ENCODE data around the gene CES1. TPM values are rescaled to one million over a fixed set of nuclear protein-coding genes. Genes with fewer than 3 reads are reported as not detected.
"Not testable (repeated sequence)": the region's sequence is repeated elsewhere in the genome, so short reads cannot be mapped to it uniquely, and the experiment has no call there.

Gene CES1
- polyA plus RNA-seq, 3 donors: 2.8 to 3.1 (median 2.8) TPM

GRCh38 chr16:55834049-55834448 is 1.2 kb upstream of the CES1 start:
- no peak for DNase-seq

- no peak for DNase-seq
These were observed 497 bp downstream of the CES1 start for GRCh38 chr16:55832425-55832772.

GRCh38 chr16:55830658-55831294 is 2.1 kb downstream of the CES1 start:
- no peak for DNase-seq

- DNase-seq: not testable (repeated sequence)
These were observed 3.7 kb downstream of the CES1 start for GRCh38 chr16:55829232-55829631.

- DNase-seq: no peak
These were observed 4.2 kb downstream of the CES1 start for GRCh38 chr16:55828680-55829079.

GRCh38 chr16:55825115-55825728 is 7.7 kb downstream of the CES1 start:
- no peak for DNase-seq

- no peak for DNase-seq
These were observed 8.4 kb downstream of the CES1 start for GRCh38 chr16:55824473-55825000.

GRCh38 chr16:55822280-55822810 is 10.6 kb downstream of the CES1 start:
- DNase-seq: no peak

- DNase-seq: no peak
These were observed 11.7 kb downstream of the CES1 start for GRCh38 chr16:55821210-55821609.

- DNase-seq: no peak
These were observed 12.3 kb downstream of the CES1 start for GRCh38 chr16:55820615-55821014.

GRCh38 chr16:55817236-55817912 is 15.5 kb downstream of the CES1 start:
- no peak for DNase-seq

- DNase-seq: not testable (repeated sequence)
These were observed 16.7 kb downstream of the CES1 start for GRCh38 chr16:55816222-55816621.

GRCh38 chr16:55815320-55815719 is 17.6 kb downstream of the CES1 start:
- no peak for DNase-seq

GRCh38 chr16:55814174-55814573 is 18.7 kb downstream of the CES1 start:
- not testable (repeated sequence) for DNase-seq

GRCh38 chr16:55813730-55814129 is 19.2 kb downstream of the CES1 start:
- DNase-seq: not testable (repeated sequence)

GRCh38 chr16:55812951-55813350 is 19.9 kb downstream of the CES1 start:
- no peak for DNase-seq

- DNase-seq: no peak
These were observed 21.1 kb downstream of the CES1 start for GRCh38 chr16:55811811-55812210.

- no peak for DNase-seq
These were observed 22.4 kb downstream of the CES1 start for GRCh38 chr16:55810451-55810961.

- no peak for DNase-seq
These were observed 23.0 kb downstream of the CES1 start for GRCh38 chr16:55809851-55810250.

- DNase-seq: no peak
These were observed 23.5 kb downstream of the CES1 start for GRCh38 chr16:55809386-55809785.

- not testable (repeated sequence) for DNase-seq
These were observed 24.6 kb downstream of the CES1 start for GRCh38 chr16:55808286-55808685.

GRCh38 chr16:55805104-55805503 is 27.8 kb downstream of the CES1 start:
- DNase-seq: not testable (repeated sequence)

GRCh38 chr16:55803681-55804080 is 29.2 kb downstream of the CES1 start:
- DNase-seq: not testable (repeated sequence)
